PFSK-1 (cell line): ENCODE measurements around the gene CTNNA3.

Source experiments
- TAF1 ChIP-seq: IDR thresholded peaks from 2 replicates; pipeline ENCODE4 v1.6.1; 2012; ENCODE audit warnings: low read length, control low read depth, borderline replicate concordance; ENCODE audit not compliant: insufficient read depth
- TF ChIP-seq, protein P1 (sequence below), 2 experiments: IDR thresholded peaks; 2 replicates each; pipeline versions ENCODE4 v1.6.1 to v1.8.0; 2011 to 2012; ENCODE audit warnings: low read depth in 2 of 2, low read length in 2 of 2, control low read depth in 1 of 2, inconsistent platforms in 1 of 2, mild to moderate bottlenecking in 1 of 2, moderate library complexity in 1 of 2; ENCODE audit not compliant: insufficient read depth in 1 of 2

DNA sequence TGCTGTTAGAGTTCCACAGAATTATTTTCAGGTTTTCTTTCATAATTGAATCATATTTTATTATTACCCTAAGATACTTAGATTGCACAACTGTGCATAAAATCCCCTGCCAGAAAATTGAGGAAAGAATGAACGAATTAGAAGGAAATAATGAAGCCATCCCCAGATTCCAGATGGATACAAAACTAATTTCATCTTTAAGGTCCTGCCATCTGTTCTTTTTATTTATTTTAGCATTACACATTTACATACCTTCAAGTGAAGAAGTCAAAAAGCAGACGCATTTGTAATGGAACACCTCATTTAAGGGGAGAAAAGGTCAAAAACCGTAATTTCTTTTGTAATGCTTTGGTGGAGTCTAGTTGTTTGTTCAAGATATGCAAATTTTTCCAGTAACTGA lies 847.1 kb downstream of the CTNNA3 start:
- TF ChIP-seq, protein P1, sequence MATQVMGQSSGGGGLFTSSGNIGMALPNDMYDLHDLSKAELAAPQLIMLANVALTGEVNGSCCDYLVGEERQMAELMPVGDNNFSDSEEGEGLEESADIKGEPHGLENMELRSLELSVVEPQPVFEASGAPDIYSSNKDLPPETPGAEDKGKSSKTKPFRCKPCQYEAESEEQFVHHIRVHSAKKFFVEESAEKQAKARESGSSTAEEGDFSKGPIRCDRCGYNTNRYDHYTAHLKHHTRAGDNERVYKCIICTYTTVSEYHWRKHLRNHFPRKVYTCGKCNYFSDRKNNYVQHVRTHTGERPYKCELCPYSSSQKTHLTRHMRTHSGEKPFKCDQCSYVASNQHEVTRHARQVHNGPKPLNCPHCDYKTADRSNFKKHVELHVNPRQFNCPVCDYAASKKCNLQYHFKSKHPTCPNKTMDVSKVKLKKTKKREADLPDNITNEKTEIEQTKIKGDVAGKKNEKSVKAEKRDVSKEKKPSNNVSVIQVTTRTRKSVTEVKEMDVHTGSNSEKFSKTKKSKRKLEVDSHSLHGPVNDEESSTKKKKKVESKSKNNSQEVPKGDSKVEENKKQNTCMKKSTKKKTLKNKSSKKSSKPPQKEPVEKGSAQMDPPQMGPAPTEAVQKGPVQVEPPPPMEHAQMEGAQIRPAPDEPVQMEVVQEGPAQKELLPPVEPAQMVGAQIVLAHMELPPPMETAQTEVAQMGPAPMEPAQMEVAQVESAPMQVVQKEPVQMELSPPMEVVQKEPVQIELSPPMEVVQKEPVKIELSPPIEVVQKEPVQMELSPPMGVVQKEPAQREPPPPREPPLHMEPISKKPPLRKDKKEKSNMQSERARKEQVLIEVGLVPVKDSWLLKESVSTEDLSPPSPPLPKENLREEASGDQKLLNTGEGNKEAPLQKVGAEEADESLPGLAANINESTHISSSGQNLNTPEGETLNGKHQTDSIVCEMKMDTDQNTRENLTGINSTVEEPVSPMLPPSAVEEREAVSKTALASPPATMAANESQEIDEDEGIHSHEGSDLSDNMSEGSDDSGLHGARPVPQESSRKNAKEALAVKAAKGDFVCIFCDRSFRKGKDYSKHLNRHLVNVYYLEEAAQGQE (IDR thresholded peaks at IDR 0.05; ENCODE audit: insufficient read depth in 1 of 2, low read depth in 2 of 2, low read length in 2 of 2) = no peak
- TF ChIP-seq TAF1 = no peak
